Esophagus muscularis mucosa (tissue), 3 donors: Measurements from ENCODE around the gene PNKP.

Experiments
- CTCF ChIP-seq, 3 experiments: fragments of 200-600 bp in 2 of 3; fragments of 450-650 bp in 1 of 3; sonication (generic) in 2 of 3; IDR thresholded peaks; one replicate each; pipeline ENCODE4 v1.5.1; 2017 to 2019; ENCODE audit warnings: antibody characterized with exemption in 3 of 3, mild to moderate bottlenecking in 2 of 3, moderate library complexity in 1 of 3
- POLR2A ChIP-seq: fragments of 450-650 bp; IDR thresholded peaks from one replicate; pipeline ENCODE4 v1.6.1; 2017; ENCODE audit warnings: antibody characterized with exemption, moderate library complexity, mild to moderate bottlenecking, low read depth
- POLR2AphosphoS5 ChIP-seq, 2 donors: sonication (generic); formaldehyde crosslinking; IDR thresholded peaks; one replicate each; pipeline ENCODE4 v1.6.1; 2017; ENCODE audit warnings: antibody characterized with exemption in 2 of 2

DNA sequence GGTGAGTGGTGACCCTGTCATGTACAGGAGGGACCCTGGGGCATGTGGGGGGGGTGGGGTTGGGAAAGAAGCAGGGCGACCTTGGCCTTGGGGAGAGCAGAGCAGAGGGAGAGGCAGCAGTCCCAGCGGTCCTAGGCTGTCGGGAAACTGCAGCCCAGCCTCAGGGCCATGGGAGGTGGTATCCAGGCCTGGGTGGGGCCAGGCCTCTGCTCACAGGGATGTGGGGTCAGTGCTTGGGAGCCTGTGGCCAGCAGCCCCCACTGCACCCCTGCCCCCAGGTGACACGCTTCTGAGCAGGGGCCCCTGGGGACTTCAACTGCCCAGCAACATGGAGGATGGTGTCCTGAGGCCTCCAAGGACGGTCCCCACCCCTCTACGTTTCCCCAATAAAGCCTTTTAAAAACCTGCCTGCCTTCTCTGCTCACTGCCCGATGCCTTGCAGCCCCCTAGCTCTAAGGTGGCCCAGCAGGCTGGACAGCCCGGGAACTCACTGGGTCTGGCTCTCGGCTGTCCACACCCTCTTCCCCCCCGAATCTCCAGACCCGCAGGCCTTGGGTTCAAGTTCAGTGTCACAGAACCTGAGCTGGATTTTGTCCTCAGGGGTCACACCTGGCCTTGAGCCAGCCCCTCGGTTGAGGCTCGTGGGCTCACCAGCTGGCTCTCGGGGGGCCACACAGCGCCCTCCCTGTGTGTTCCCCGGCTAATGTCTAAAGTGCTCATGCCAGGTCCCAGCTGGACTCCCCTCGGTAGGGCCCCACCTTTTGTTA is 6.9 kb downstream of the PNKP start:
- no peak for TF ChIP-seq CTCF (IDR thresholded peaks at IDR 0.05)
- no peak for TF ChIP-seq POLR2AphosphoS5 (IDR thresholded peaks at IDR 0.05)
- TF ChIP-seq POLR2A = no peak
